HEK293 (cell line): ENCODE measurements around the gene RABEP1.

Source experiments
- BCL11A ChIP-seq: fragments of 450-650 bp; formaldehyde crosslinking; IDR thresholded peaks from 2 replicates; pipeline ENCODE4 v1.5.1; 2016; ENCODE audit warnings: low read depth, missing biosample characterization, missing genetic modification characterization
- HOXC10 ChIP-seq: sonication (generic); formaldehyde crosslinking; IDR thresholded peaks from 2 replicates; pipeline ENCODE4 v1.8.1; 2023; ENCODE audit warnings: mild to moderate bottlenecking, missing genetic modification reagents
- KLF8 ChIP-seq: fragments of 450-650 bp; formaldehyde crosslinking; IDR thresholded peaks from 2 replicates; pipeline ENCODE4 v1.5.1; 2016; ENCODE audit warnings: missing biosample characterization, missing genetic modification characterization
- SCRT2 ChIP-seq: fragments of 450-650 bp; formaldehyde crosslinking; IDR thresholded peaks from 2 replicates; pipeline ENCODE4 v1.5.1; 2016; ENCODE audit warnings: missing biosample characterization, missing genetic modification characterization
- ZBTB17 ChIP-seq: fragments of 450-650 bp; formaldehyde crosslinking; IDR thresholded peaks from 2 replicates; pipeline ENCODE4 v1.5.1; 2016; ENCODE audit warnings: missing biosample characterization, missing genetic modification characterization
- ZFHX2 ChIP-seq: fragments of 450-650 bp; formaldehyde crosslinking; conservative IDR thresholded peaks from 2 replicates; pipeline ENCODE4 v1.5.1; 2016; ENCODE audit warnings: missing biosample characterization, missing genetic modification characterization
- ZFP69B ChIP-seq: fragments of 450-650 bp; formaldehyde crosslinking; IDR thresholded peaks from 2 replicates; pipeline ENCODE4 v1.5.1; 2016; ENCODE audit warnings: missing biosample characterization, missing genetic modification characterization
- ZNF121 ChIP-seq: fragments of 450-650 bp; formaldehyde crosslinking; IDR thresholded peaks from 2 replicates; pipeline ENCODE4 v1.5.1; 2016; ENCODE audit warnings: missing biosample characterization, missing genetic modification characterization
- ZNF184 ChIP-seq: fragments of 450-650 bp; IDR thresholded peaks from 2 replicates; pipeline ENCODE4 v1.5.1; 2018; ENCODE audit warnings: missing biosample characterization, mild to moderate bottlenecking, missing genetic modification characterization
- ZNF19 ChIP-seq: fragments of 450-650 bp; formaldehyde crosslinking; IDR thresholded peaks from 2 replicates; pipeline ENCODE4; 2016; ENCODE audit warnings: missing biosample characterization, missing genetic modification characterization, low read depth
- ZNF223 ChIP-seq: fragments of 450-650 bp; formaldehyde crosslinking; IDR thresholded peaks from 2 replicates; pipeline ENCODE4 v1.5.1; 2016; ENCODE audit warnings: missing biosample characterization, missing genetic modification characterization
- ZNF311 ChIP-seq: fragments of 450-650 bp; formaldehyde crosslinking; IDR thresholded peaks from 2 replicates; pipeline ENCODE4 v1.5.1; 2017; ENCODE audit warnings: missing biosample characterization, missing genetic modification characterization, borderline replicate concordance
- ZNF404 ChIP-seq: fragments of 450-650 bp; formaldehyde crosslinking; IDR thresholded peaks from 2 replicates; pipeline ENCODE4 v1.5.1; 2017; ENCODE audit warnings: missing biosample characterization, missing genetic modification characterization
- ZNF423 ChIP-seq: fragments of 450-650 bp; formaldehyde crosslinking; IDR thresholded peaks from 2 replicates; pipeline ENCODE4 v1.5.1; 2016; ENCODE audit warnings: missing biosample characterization, missing genetic modification characterization
- ZNF501 ChIP-seq: fragments of 450-650 bp; formaldehyde crosslinking; IDR thresholded peaks from 2 replicates; pipeline ENCODE4 v1.5.1; 2016; ENCODE audit warnings: missing biosample characterization, missing genetic modification characterization
- ZNF544 ChIP-seq: fragments of 450-650 bp; formaldehyde crosslinking; IDR thresholded peaks from 2 replicates; pipeline ENCODE4 v1.5.0; 2017; ENCODE audit warnings: missing biosample characterization, missing genetic modification characterization
- ZNF558 ChIP-seq: fragments of 450-650 bp; formaldehyde crosslinking; IDR thresholded peaks from 2 replicates; pipeline ENCODE4 v1.5.1; 2016; ENCODE audit warnings: missing biosample characterization, missing genetic modification characterization
- ZNF560 ChIP-seq: fragments of 450-650 bp; formaldehyde crosslinking; IDR thresholded peaks from 2 replicates; pipeline ENCODE4 v1.5.1; 2017; ENCODE audit warnings: missing biosample characterization, missing genetic modification characterization, borderline replicate concordance
- ZNF571 ChIP-seq: fragments of 450-650 bp; formaldehyde crosslinking; IDR thresholded peaks from 2 replicates; pipeline ENCODE4 v1.5.0; 2017; ENCODE audit warnings: missing biosample characterization, missing genetic modification characterization
- ZNF621 ChIP-seq: fragments of 450-650 bp; formaldehyde crosslinking; IDR thresholded peaks from 2 replicates; pipeline ENCODE4 v1.5.1; 2017; ENCODE audit warnings: missing biosample characterization, missing genetic modification characterization
- ZNF626 ChIP-seq: fragments of 450-650 bp; sonication (Bioruptor Pico); formaldehyde crosslinking; IDR thresholded peaks from 2 replicates; pipeline ENCODE4 v1.5.1; 2018; ENCODE audit warnings: missing biosample characterization, missing genetic modification characterization, inconsistent platforms
- ZNF768 ChIP-seq: fragments of 450-650 bp; formaldehyde crosslinking; IDR thresholded peaks from 2 replicates; pipeline ENCODE4 v1.5.1; 2018; ENCODE audit warnings: missing biosample characterization, mild to moderate bottlenecking, missing genetic modification characterization
- ZNF837 ChIP-seq: fragments of 450-650 bp; formaldehyde crosslinking; IDR thresholded peaks from 2 replicates; pipeline ENCODE4 v1.5.1; 2016; ENCODE audit warnings: missing biosample characterization, missing genetic modification characterization
- ZSCAN23 ChIP-seq: fragments of 450-650 bp; formaldehyde crosslinking; IDR thresholded peaks from 2 replicates; pipeline ENCODE4 v1.5.1; 2016; ENCODE audit warnings: missing biosample characterization, missing genetic modification characterization
- ZXDB ChIP-seq: fragments of 450-650 bp; formaldehyde crosslinking; IDR thresholded peaks from 2 replicates; pipeline ENCODE4 v1.5.1; 2016; ENCODE audit warnings: missing biosample characterization, missing genetic modification characterization
- TF ChIP-seq, protein P1 (sequence below): fragments of 450-650 bp; formaldehyde crosslinking; IDR thresholded peaks from 2 replicates; pipeline ENCODE4 v1.5.1; 2016; ENCODE audit warnings: missing biosample characterization, missing genetic modification characterization
- TF ChIP-seq, protein P2 (sequence below): fragments of 450-650 bp; formaldehyde crosslinking; IDR thresholded peaks from 2 replicates; pipeline ENCODE4 v1.5.1; 2016; ENCODE audit warnings: missing biosample characterization, missing genetic modification characterization
- TF ChIP-seq, protein P3 (sequence below): fragments of 450-650 bp; formaldehyde crosslinking; IDR thresholded peaks from 2 replicates; pipeline ENCODE4 v1.5.1; 2016; ENCODE audit warnings: missing biosample characterization, missing genetic modification characterization, borderline replicate concordance
- TF ChIP-seq, protein P4 (sequence below): fragments of 450-650 bp; formaldehyde crosslinking; IDR thresholded peaks from 2 replicates; pipeline ENCODE4 v1.5.1; 2016; ENCODE audit warnings: missing biosample characterization, missing genetic modification characterization
- TF ChIP-seq, protein P5 (sequence below): fragments of 450-650 bp; formaldehyde crosslinking; IDR thresholded peaks from 2 replicates; pipeline ENCODE4 v1.5.1; 2017; ENCODE audit warnings: missing biosample characterization, missing genetic modification characterization
- TF ChIP-seq, protein P6 (sequence below): fragments of 450-650 bp; IDR thresholded peaks from 2 replicates; pipeline ENCODE4 v1.5.1; 2018; ENCODE audit warnings: missing biosample characterization, mild to moderate bottlenecking, missing genetic modification characterization

RABEP1 gene

DNA sequence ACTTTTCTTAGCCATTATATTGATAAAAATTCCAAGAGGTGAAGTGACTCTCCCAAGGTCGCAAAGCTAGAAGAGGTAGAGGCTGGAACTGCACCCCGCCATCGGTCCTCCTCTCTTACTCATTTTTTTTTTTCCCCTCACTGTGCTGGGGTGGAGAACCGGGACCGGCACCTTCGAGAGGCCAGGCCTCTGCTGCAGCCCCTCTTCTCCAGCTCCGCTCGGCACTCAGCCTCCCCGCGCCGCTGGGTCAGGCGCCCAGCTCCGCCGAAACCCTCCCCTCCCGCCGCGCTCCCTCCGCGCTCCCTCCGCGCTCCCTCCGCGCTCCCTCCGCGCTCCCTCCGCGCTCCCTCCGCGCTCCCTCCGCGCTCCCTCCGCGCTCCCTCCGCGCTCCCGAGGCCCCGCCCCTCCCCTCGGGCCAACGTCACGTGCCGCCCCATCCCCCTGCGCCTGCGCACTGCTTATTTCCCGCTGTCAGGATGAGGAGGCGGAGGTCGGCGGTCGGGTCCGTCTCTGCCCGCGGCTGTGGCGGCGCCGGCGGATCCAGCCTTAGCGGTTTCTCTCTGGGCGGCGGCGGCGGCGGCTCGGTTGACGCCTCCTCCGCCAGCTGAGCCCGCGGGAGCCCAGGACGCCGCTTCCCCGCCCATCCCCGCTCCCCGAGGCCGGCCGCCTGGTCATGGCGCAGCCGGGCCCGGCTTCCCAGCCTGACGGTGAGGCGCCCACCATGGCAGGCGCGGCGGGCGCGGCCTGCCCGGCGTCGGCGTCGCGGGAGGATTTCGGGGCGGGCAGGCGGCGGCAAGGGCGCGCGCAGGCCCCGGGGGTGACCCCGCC lies at the start of gene RABEP1 (continued):
- TF ChIP-seq, protein P1, sequence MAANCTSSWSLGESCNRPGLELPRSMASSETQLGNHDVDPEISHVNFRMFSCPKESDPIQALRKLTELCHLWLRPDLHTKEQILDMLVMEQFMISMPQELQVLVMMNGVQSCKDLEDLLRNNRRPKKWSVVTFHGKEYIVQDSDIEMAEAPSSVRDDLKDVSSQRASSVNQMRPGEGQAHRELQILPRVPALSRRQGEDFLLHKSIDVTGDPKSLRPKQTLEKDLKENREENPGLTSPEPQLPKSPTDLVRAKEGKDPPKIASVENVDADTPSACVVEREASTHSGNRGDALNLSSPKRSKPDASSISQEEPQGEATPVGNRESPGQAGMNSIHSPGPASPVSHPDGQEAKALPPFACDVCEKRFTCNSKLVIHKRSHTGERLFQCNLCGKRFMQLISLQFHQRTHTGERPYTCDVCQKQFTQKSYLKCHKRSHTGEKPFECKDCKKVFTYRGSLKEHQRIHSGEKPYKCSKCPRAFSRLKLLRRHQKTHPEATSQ (tag by site-specific recombination) = no peak
- TF ChIP-seq ZNF768 (no peak), ZBTB17 (peak; percentile 94), ZNF544 (tag by site-specific recombination) (no peak), ZFHX2 (tag by site-specific recombination) (peak; percentile 35), ZNF558 (no peak), ZNF311 (no peak), BCL11A (tag by site-specific recombination) (no peak), ZNF223 (tag by site-specific recombination) (no peak), ZNF184 (tag by site-specific recombination) (no peak), ZNF423 (tag by site-specific recombination) (0 out of 2 replicates have a peak, but pooled peaks have one; percentile 26), ZNF621 (tag by site-specific recombination) (no peak), ZNF19 (tag by site-specific recombination) (no peak), ZNF121 (tag by site-specific recombination) (no peak), ZFP69B (tag by site-specific recombination) (no peak), HOXC10 (CRISPR knock-in tag) (no peak), ZNF571 (tag by site-specific recombination) (no peak), SCRT2 (tag by site-specific recombination) (no peak), ZNF404 (tag by site-specific recombination) (no peak), ZNF837 (tag by site-specific recombination) (no peak), ZNF560 (tag by site-specific recombination) (no peak), ZSCAN23 (no peak), ZNF626 (tag by site-specific recombination) (no peak), KLF8 (tag by site-specific recombination) (peak; percentile 52; the same call in 1 of the 2 replicates), ZXDB (no peak), ZNF501 (tag by site-specific recombination) (no peak; the same call in 1 of the 2 replicates)
- TF ChIP-seq, protein P2, sequence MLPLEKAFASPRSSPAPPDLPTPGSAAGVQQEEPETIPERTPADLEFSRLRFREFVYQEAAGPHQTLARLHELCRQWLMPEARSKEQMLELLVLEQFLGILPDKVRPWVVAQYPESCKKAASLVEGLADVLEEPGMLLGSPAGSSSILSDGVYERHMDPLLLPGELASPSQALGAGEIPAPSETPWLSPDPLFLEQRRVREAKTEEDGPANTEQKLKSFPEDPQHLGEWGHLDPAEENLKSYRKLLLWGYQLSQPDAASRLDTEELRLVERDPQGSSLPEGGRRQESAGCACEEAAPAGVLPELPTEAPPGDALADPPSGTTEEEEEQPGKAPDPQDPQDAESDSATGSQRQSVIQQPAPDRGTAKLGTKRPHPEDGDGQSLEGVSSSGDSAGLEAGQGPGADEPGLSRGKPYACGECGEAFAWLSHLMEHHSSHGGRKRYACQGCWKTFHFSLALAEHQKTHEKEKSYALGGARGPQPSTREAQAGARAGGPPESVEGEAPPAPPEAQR (tag by site-specific recombination) = no peak
- TF ChIP-seq, protein P3, sequence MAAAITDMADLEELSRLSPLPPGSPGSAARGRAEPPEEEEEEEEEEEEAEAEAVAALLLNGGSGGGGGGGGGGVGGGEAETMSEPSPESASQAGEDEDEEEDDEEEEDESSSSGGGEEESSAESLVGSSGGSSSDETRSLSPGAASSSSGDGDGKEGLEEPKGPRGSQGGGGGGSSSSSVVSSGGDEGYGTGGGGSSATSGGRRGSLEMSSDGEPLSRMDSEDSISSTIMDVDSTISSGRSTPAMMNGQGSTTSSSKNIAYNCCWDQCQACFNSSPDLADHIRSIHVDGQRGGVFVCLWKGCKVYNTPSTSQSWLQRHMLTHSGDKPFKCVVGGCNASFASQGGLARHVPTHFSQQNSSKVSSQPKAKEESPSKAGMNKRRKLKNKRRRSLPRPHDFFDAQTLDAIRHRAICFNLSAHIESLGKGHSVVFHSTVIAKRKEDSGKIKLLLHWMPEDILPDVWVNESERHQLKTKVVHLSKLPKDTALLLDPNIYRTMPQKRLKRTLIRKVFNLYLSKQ = no peak
- TF ChIP-seq, protein P4, sequence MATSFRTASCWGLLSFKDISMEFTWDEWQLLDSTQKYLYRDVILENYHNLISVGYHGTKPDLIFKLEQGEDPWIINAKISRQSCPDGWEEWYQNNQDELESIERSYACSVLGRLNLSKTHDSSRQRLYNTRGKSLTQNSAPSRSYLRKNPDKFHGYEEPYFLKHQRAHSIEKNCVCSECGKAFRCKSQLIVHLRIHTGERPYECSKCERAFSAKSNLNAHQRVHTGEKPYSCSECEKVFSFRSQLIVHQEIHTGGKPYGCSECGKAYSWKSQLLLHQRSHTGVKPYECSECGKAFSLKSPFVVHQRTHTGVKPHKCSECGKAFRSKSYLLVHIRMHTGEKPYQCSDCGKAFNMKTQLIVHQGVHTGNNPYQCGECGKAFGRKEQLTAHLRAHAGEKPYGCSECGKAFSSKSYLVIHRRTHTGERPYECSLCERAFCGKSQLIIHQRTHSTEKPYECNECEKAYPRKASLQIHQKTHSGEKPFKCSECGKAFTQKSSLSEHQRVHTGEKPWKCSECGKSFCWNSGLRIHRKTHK = no peak
- TF ChIP-seq, protein P5, sequence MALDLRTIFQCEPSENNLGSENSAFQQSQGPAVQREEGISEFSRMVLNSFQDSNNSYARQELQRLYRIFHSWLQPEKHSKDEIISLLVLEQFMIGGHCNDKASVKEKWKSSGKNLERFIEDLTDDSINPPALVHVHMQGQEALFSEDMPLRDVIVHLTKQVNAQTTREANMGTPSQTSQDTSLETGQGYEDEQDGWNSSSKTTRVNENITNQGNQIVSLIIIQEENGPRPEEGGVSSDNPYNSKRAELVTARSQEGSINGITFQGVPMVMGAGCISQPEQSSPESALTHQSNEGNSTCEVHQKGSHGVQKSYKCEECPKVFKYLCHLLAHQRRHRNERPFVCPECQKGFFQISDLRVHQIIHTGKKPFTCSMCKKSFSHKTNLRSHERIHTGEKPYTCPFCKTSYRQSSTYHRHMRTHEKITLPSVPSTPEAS (tag by site-specific recombination) = no peak
- TF ChIP-seq, protein P6, sequence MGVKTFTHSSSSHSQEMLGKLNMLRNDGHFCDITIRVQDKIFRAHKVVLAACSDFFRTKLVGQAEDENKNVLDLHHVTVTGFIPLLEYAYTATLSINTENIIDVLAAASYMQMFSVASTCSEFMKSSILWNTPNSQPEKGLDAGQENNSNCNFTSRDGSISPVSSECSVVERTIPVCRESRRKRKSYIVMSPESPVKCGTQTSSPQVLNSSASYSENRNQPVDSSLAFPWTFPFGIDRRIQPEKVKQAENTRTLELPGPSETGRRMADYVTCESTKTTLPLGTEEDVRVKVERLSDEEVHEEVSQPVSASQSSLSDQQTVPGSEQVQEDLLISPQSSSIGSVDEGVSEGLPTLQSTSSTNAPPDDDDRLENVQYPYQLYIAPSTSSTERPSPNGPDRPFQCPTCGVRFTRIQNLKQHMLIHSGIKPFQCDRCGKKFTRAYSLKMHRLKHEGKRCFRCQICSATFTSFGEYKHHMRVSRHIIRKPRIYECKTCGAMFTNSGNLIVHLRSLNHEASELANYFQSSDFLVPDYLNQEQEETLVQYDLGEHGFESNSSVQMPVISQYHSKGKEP (tag by site-specific recombination) = no peak
